NCI-H69 (cell line): ENCODE results near the gene UNC13D.

ENCODE experiments used
- DNase-seq: peaks from one replicate; lab custom pipeline; 2025; lab: John Stamatoyannopoulos, UW

UNC13D gene

DNA sequence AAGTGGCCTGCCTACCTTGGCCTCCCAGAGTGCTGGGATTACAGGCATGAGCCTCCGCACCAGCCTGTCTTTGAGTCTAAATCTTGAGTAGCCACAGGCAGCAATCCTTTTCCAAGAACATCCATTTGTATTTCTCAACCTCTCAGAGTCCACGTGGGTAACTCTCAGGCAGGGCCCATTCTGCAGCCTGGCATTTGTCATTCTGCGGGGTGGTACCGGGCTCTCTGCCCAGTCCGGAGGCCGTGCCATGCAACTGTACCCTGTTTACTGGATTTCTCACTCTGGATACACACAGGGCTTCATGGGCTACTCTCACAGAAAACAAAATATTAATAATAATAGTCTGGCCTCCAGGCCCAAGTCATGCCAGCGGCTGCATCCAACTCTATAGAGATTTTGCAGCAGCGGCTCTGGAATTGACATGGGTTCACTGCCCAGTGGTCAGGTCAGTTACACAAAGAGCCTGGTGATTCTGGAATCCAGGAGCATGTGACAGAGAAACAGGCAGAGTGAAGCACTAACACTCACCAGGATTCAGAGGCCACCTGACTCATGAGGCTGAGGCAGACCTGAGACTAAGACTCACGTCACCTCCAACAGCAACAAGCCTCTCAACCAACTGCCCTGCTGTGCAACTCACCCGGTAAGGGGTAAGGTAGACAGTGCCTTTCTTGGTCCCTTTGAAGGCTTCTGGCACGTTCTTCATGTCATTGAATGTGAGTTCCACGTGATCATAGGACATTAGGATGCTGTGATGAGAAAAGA is 6.9 kb upstream of the UNC13D start:
- DNase-seq = no peak

DNA sequence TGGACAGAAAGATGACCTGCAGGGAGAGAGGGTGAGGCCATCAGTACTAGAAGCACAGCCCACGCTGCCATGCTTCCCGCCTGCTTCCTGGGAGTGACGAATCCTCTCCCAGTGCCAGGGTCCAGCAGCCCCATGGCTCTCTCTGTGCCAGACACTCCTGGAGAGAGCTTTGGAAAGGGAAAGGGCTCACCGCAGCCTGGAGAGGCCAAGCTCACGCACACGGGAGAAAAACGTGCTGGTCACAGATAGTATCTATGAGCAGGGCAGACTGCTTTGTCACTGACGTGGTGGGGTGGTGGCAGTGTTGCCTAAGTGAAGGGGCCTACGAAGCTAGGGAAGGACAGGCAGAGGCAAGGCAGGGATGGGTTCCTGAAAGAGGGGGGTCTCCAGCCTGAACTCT is 5.5 kb upstream of the UNC13D start:
- no peak for DNase-seq

DNA sequence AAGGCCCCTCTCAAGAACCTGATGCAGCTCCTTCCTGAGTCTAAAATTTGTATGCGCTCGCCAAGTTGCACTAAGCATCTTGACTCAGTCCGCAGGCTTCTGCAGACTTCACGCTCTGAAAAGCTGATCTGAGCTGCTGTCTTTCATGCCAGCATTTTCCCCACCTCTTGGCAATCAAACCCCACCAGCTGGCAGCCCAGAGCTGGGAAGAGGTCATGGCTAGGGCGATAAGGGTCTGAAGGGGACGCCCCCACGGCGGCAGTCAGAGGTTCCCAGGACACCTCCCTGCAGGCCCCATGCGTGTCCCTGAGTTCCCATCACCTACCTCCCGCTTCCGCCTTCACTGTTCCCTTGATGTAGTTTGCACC is 5.1 kb upstream of the UNC13D start:
- DNase-seq = no peak

DNA sequence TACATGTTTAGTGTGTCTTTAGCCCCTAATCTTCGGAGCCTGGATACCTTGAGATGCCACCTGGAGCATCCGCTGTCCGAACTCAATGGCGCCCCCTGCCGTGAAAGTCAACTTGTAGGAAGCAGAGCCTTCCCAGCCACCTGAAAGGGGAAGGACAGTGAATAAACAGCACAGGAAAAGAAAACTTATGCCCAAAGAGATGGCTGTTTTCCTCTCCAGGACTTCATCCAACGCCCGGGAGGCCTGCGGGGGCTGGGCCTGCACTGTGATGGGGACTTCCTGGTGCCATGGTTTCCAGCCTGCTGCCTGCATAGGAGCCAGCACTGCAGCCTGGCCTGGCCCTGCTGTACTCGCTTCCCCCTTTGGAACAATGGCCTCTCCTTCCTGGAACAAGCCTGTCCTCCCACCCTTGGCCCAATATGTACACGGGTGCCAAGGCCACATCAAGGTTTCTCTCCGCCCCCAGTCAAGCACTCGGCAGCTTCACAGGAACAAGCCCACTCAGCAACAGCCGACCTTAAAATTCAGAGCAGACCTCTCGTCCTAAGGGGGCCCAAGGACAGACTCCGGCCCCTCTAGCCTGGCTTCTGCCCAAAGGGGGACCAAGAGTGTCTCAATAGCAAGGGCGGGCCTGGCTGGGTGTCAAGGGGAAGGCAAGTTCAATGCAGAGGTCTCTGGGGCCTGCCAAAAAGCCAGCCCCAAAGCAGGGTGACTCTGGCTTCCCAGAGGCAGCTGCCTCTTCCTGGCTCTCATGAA is 4.5 kb upstream of the UNC13D start:
- DNase-seq = peak; percentile 74

DNA sequence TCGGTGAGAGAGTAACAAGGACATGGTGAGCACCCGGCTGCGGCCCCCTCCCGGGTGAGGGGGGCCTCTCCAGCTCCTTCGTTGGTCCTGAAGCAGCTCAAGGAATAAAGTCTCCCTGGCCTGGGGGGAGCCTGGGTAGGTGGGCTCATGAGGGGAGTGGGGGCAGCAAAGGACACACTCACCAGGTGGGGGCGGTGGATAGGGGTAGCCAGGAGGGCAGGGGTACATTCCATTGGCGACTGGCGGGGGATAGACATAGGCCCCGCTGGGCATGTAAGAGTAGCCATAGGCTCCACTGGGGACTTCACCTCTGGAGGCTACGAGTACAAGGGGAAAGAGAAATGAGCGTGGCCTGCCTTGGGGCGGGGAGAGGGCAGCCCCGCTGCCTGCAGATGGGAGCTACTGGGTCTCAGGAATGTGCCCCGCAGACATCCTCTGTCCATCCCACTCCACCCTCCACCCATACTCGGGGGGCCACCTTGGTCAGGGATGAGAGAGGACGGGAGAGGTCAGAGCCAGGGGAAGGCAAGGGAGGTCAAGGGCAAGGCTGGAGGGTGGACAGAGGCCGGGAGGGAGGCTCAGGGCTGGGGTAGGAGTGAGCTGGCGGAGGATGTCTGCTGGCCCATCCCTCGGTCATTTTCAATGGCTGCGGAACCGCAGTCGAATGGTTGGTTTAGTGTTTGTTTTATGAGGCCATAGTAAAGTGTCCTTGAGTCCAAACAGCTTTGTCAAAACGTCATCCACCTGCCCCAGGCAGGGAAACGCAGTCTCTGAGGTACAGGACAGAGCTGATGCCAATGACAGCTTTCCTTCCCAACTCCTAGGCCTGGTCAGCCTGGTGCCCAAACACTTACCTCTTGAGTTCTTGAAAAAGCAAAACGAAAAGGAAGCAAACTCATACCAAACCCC is 3.7 kb upstream of the UNC13D start:
- no peak for DNase-seq

DNA sequence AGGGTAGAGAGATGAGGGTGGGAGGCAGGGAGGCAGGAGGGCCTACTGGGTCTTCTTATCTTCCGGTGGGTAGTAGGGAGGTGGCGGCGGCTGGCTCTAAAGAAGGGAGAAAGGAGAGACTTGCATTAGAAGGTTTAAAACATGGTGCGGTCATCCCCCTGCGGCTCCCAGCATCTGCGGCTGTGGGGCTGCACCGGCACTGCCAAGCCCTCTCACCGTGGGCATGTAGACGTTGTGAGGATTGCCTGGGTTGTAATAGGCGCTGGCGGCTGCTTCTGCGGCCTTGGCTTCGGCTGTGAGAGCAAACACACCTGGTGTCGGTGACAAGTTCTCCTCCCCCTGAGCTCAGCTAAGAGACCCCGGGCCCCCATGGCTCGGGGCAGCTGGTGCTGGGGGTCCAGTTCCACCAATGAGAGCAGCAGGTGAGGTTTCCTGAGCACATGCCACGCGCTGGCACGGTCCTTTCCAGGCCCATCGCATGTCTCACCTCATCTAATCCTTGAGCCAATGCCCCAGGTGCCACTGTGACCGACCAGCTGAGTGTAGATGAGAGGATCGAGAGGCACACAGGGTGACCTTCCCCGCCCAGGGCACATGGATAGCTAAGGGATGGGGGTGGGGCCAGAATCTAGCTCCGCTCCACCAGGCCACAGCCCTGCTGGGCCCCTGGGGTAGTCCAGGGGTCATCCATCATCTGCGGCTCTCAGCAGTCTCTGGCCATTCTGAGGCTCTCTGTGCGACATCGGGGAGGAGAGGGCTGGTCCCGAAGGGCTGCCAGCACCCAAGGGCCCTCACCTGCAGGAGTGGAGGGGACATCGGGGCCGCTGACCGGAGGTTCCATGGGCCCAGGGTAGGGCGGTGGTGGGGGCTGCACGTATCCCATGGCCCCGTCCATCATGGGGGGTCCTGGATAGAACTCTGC is 2.7 kb upstream of the UNC13D start:
- DNase-seq = no peak

DNA sequence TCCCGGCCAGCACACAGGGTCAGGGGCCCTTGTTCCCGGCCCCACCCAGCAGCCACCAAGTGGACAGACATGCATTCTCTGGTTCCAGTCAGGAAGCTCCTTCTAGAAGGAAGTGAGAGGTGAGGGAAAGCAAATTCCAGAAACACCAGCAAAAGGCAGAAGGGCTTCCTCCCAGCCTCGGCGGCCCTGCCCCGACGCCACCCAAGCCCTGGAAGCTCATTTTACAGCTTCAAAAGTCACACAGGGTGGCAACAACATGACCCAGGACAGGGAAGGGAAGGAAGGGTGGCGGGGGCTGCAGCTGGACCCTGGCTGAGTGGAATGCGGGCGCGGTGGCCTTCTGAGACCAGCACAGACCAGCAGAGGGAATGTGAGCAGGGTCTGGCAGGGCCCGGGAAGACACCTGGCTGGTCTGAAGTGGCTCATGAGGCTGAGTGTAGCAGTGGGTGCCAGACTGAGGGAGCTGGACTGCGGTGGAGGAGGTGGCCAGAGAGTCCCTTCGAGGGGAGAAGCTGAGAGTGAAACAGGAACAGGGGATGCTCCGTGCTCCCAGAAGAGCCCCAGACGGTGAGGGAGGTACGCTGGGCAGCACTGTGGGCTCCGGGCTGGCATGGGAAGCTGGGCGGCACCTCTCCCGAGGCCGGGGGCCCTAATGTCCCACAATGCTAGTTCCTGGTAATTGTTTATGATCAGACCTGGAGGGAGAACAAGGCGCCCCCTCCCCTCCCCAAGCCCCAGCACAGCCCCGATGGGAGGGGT is 1.9 kb upstream of the UNC13D start:
- no peak for DNase-seq

DNA sequence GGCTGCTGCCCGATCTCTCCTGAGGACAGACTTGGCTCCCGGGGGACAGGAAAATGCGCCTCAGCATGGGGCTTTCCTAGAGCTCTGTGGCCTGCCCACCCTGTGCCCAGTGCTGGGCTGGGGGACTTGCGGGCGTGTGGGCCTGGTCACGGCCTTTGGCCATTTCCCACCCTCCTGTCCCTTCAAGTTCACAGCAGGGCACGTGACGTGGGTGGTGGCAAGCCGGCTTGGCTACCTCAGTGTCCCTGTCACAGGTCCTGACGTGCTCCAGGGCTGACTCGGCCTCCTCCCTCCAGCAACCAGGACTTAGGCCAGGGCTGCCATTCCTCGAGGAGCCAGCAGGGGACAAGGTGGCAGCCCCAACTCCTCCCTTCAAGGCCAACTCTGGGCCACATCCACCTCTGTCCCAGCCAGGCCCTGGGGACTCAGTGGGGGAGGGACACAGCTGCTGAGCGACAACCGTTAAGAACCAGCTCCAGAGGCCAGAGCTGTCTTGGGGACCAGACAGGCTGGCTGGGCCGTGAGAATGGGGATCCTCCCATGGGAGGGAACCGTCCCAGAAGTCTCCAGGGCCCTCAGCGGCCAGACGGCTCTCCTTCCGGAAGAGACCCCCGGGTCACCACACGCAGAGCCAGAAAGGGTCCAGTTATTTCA is 981 bp upstream of the UNC13D start:
- DNase-seq = peak; percentile 61

DNA sequence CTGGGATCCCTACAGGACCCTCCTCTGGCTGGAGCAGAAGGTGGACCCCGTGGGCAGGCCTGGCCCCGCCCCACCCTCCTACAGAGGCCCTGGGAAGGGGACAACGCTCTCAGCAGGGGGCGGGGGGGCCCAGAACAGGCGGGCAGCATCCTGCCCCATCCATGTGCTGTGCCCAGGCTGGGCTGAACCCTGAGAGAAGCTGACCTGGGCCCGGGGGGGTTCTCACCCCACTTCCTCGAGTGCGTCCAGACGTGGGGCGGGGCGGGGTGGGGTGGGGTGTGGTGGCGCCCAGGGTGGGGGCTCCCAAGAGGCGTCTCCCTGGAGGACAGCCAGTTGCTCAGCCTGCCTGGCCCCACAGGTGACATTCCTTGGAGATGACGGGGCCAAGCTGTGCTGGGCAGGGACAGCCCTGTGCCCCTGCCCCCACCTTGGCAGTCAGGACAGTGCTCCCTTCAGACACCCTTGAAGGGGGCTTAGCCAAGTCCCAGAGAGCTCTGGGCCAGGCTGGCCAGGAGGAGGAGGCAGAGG is 390 bp upstream of the UNC13D start:
- no peak for DNase-seq

DNA sequence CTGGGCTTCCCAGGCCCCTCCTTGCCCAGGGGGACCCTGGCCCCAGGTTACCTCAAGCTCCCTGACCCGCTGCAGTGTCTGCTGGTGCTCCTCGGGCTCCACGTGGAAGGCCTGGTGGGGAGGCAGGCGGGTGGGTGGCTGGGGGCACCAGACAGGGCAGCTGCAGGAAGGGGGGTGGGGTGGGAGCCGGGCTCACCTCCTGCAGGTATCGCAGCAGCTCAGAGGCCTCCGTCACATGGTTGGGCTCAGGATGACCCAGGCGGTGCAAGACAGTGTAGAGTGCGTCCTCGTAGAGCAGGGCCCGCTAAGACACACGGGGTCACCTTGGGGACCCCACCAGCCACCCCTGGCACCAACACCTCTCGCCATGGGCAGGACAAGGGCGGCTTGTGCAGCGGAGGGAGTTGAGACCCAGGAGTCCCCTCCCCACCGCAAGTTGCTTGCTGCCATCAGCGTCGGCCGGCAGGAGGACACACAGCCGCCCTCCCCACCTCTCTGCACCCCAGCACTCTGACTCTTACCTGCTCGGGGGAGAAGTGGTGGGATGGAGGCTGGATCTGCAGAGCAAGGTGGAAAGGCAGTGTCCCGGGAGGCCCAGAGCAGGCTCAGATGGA is 1.1 kb downstream of the UNC13D start:
- no peak for DNase-seq

DNA sequence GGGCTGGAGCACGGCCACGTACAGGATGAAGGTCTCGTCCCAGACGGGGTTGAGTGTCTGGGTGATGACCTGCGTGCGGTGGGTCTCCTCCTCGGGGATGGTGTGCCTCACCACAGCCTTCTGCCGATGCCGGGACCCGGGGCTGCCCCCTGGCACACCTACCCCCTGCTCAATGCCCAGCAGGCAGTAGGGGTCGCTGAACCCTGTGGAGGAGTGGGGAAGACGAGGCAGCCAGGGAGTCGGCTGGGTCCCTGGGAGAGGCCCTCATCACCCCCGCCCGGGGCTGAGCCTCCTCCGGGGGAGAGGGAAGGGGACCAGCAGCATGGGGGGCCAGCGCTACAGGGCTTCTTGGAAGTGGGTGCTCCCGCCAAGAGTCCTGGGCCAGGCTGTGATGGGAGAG is 1.8 kb downstream of the UNC13D start:
- no peak for DNase-seq

DNA sequence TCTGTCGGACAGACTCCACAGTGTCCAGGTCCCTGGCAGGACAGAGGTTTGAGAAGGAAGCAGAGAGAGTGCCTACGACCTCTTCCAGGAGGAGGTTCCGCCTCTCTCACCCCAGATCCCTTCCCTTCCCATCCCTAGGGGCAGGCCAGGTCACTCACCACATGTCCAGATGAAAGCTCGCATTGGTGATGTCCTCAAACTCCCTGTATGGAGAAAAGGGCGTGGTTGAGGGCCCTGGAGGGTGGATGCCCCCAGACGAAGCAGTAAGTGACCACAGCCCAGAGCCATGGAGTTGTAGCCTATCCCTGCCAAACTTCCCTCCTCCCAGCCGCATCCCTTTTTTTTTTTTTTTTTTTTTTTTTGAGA is 3.4 kb downstream of the UNC13D start:
- no peak for DNase-seq

DNA sequence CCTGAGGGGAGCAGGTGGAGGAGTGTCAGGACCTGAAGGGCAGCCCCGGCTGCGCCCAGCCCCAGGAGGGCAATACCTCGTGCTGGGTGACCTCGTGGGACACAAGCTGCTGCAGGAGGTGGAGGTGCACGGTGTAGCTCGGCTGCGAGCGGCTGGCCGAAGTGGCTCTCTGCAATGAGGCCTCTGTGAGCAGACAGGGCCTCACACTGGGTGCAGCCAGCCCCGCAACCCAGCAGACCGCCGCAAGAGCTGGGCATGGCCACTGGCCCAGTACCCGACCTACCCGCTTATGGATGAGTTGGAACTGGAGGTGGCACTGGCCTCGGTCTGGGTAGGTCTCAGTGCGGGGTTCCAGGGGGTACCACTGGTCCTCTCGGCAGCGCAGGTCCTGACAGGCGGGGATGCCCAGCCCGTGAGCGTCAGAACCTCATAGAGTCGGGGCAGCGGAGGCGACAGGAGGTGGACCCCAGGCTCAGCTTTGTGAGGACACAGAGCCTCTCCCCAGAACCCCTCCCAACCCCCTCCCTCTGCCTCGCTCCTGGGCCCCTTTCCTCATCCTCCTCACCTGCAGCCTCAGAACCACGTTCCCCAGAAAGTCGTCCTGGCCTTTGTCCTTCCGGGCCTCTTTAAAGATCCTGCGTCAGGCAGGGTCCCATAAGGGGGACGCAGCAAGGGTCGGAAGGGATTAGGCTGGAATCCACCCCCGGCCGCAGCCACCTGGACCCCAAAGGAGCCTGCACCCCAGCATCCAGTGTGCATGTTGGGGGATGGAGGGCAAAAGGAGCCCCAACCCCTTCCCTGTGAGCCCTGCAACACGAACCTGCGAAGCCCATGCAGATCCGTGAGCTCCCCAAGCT is 4.0 kb downstream of the UNC13D start:
- no peak for DNase-seq

DNA sequence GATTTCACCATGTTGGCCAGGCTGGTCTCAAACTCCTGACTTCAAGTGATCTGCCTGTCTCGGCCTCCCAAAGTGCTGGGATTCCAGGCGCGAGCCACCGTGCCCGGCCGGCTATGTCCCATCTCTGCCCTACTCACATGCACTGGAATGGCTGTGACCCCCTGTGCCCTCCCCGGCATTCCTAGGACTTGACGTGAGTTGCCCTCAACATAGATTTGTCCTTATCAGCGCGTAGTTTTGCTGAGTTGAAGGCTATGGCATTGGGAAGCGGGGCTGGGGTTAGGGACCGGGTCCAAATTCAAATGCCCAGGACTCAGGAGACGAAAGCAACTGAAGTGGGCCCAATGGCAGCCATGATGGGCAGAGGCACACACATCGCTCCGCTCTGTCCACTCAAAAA is 5.8 kb downstream of the UNC13D start:
- DNase-seq = no peak

DNA sequence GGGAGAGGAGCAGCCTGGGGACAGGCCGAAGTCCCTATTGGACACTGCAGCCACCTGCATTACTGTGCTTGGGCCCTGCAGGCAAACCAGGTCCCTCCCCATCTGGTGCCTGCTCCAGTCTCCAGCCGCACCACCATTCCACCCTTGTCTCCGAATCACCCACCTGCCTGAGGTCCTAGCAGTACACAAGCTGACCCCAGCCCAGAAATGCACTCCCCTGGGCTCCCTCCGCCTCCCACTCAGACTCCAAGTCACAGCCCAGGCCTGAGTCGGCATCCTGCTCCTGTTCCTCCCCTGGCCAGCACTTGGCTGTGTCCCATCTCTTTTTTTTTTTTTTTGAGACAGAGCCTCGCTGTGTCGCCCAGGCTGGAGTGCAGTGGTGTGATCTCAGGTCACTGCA is 6.3 kb downstream of the UNC13D start:
- DNase-seq = no peak

DNA sequence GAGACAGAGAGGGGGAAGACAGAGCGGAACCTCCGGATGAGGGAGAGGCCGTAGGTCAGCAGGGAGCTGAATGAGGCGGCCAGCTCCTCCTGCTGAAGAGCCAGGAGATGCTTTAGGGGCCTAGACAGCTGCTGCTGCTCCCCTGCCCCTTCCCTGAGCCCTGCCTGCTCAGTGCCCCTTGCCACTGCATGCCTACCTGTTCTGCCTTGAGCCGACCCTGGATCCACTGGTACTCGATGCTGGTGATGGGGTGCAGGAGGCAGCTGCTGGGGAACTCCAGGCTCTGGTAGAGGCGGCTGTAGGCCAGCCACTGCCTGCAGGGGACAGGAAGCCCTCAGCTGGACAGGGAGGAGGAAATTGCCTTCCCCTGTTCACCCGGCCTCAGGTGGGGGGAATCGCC is 7.6 kb downstream of the UNC13D start:
- DNase-seq = no peak

DNA sequence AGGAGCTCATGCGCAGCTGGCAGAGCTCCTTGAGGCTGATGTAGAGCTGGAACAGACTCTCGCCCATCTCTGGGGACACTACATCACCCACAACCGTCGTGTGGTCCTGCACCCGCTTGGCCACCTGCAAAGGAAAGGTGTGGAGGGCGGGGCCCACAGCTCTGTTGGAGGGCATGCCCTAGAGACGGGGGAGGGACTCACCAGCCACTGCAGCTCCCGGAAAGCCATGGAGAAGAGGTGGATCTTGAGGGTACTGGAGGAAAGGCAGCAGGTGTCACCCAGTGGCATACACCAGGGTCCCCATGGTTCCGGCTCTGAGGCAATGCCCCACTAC is 8.6 kb downstream of the UNC13D start:
- DNase-seq = no peak

DNA sequence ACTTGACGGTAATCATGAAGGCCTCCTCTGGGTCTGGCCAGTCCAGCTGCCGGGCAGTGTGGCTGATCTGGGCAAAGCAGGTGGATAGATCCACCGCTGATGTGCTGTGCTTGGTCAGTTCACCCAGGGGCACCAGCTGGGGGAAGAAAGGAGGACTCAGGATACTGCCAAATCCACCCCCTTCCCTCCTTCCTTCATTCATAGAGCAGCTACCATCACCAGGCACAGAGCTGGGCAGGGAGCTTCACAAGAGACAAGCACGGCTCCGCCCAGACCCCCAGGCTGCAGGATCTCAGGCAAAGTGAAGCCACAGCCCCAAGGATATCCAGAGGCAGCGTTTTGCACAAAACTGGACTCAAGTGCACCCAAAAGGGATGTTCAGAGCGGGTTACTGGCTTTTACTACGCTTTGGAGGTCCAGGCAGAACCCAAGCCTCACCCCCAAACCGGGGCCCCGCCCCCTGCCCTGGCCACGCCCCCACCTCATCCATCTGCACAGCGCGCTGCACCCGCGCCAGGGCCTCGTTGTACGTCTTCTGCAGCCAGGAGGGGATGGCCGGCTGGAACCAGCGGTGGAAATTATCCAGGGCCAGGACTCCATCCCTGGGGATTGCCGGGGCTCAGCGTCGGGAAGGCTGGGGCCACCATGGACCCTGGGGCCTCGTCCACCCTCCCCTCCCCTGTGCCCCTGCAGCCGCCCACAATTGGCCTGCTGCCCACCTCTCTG is 9.1 kb downstream of the UNC13D start:
- DNase-seq = peak; percentile 79
